ENCODE results near the gene KIAA1217. TPM values are rescaled to one million over a fixed set of nuclear protein-coding genes. Genes with fewer than 3 reads are reported as not detected.
"Not testable (repeated sequence)": the region's sequence is repeated elsewhere in the genome, so short reads cannot be mapped to it uniquely, and the experiment has no call there.

Gene KIAA1217
- total RNA-seq, 1 experiment from 2014 or later: 171 TPM

GRCh38 chr10:24479806-24480205 lies 270.9 kb downstream of the KIAA1217 start:
- ChIA-PET CTCF (no interaction called here), POLR2A (no interaction called here)
- intact Hi-C loops (cut with micrococcal nuclease; ENCODE audit: unreplicated experiment): no loop called here
- H3K36me3 ChIP-seq (ENCODE audit: control insufficient read depth, insufficient read depth, low read length): 0 out of 2 replicates have a peak, but pooled peaks cover 7% of the 10 kb centered on the region
- H3K4me1 Mint-ChIP-seq (ENCODE audit: low read depth, unreplicated experiment): peaks cover 7% of the 10 kb centered on the region
- no TSS peak for BruUV-seq (replicated peaks)
- no peaks in the 10 kb centered on the region for H3K27me3 ChIP-seq (replicated peaks; ENCODE audit: control insufficient read depth, insufficient read depth, low read length)
- no peak overlapping the region for H3K4me3 Mint-ChIP-seq (ENCODE audit: unreplicated experiment)
- no peak overlapping the region for H3K27ac Mint-ChIP-seq (ENCODE audit: unreplicated experiment)
- no peak for DNase-seq
- no peaks in the 10 kb centered on the region for H3K4me1 ChIP-seq
- TF ChIP-seq, protein P1, sequence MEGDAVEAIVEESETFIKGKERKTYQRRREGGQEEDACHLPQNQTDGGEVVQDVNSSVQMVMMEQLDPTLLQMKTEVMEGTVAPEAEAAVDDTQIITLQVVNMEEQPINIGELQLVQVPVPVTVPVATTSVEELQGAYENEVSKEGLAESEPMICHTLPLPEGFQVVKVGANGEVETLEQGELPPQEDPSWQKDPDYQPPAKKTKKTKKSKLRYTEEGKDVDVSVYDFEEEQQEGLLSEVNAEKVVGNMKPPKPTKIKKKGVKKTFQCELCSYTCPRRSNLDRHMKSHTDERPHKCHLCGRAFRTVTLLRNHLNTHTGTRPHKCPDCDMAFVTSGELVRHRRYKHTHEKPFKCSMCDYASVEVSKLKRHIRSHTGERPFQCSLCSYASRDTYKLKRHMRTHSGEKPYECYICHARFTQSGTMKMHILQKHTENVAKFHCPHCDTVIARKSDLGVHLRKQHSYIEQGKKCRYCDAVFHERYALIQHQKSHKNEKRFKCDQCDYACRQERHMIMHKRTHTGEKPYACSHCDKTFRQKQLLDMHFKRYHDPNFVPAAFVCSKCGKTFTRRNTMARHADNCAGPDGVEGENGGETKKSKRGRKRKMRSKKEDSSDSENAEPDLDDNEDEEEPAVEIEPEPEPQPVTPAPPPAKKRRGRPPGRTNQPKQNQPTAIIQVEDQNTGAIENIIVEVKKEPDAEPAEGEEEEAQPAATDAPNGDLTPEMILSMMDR (IDR thresholded peaks at IDR 0.05; ENCODE audit: insufficient read depth in 1 of 2, low read depth in 1 of 2, low read length in 1 of 2, severe bottlenecking in 1 of 2, unreplicated experiment in 1 of 2): no peak
- H3K9me3 ChIP-seq: peaks cover under 1% of the 10 kb centered on the region; the same call in 1 of the 2 replicates
- peaks cover 90% of the 10 kb centered on the region for H3K36me3 Mint-ChIP-seq (ENCODE audit: insufficient read depth, unreplicated experiment)
- no peak overlapping the region for H3K4me3 ChIP-seq (ENCODE audit: low read depth, low read length)
- no peaks in the 10 kb centered on the region for H3K9me3 Mint-ChIP-seq (ENCODE audit: unreplicated experiment)
- H3K27me3 Mint-ChIP-seq (ENCODE audit: insufficient read depth, unreplicated experiment): no peaks in the 10 kb centered on the region

GRCh38 chr10:24480447-24480846 lies 271.5 kb downstream of the KIAA1217 start:
- H3K36me3 ChIP-seq (ENCODE audit: control insufficient read depth, insufficient read depth, low read length): peaks cover 9% of the 10 kb centered on the region; the same call in 1 of the 2 replicates
- peak overlapping the region; percentile 22 for H3K27ac Mint-ChIP-seq (ENCODE audit: unreplicated experiment)

GRCh38 chr10:24481241-24481640 lies 272.3 kb downstream of the KIAA1217 start:
- Mint-ChIP-seq H3K36me3 (ENCODE audit: insufficient read depth, unreplicated experiment) (peaks cover 90% of the 10 kb centered on the region), H3K4me1 (ENCODE audit: low read depth, unreplicated experiment) (peaks cover 7% of the 10 kb centered on the region), H3K4me3 (ENCODE audit: unreplicated experiment) (no peak overlapping the region), H3K9me3 (ENCODE audit: unreplicated experiment) (no peaks in the 10 kb centered on the region), H3K27me3 (ENCODE audit: insufficient read depth, unreplicated experiment) (no peaks in the 10 kb centered on the region), H3K27ac (ENCODE audit: unreplicated experiment) (no peak overlapping the region)
- no TSS peak for BruUV-seq (replicated peaks)
- intact Hi-C loops (cut with micrococcal nuclease; ENCODE audit: unreplicated experiment): no loop called here
- Histone ChIP-seq H3K9me3 (no peaks in the 10 kb centered on the region), H3K27me3 (replicated peaks; ENCODE audit: control insufficient read depth, insufficient read depth, low read length) (no peaks in the 10 kb centered on the region), H3K4me1 (no peaks in the 10 kb centered on the region), H3K4me3 (ENCODE audit: low read depth, low read length) (no peak overlapping the region), H3K36me3 (ENCODE audit: control insufficient read depth, insufficient read depth, low read length) (peaks cover 8% of the 10 kb centered on the region; the same call in 1 of the 2 replicates)
- TF ChIP-seq, protein P1 (IDR thresholded peaks at IDR 0.05; ENCODE audit: insufficient read depth in 1 of 2, low read depth in 1 of 2, low read length in 1 of 2, severe bottlenecking in 1 of 2, unreplicated experiment in 1 of 2): no peak
- ChIA-PET CTCF (interaction anchor here (1.2 kb wide), 2 partner anchors 15 to 32 kb away, joined by 3 read pairs; no protein-coding TSS in a partner anchor), POLR2A (interaction anchor here (0.6 kb wide), 1 partner anchor 49 kb away, joined by 3 read pairs; no protein-coding TSS in a partner anchor)
- no peak for DNase-seq

More at GRCh38 chr10:24480447-24480846, 271.5 kb downstream of the KIAA1217 start:
- no peak for DNase-seq
- CTCF ChIA-PET: interaction anchor here (1.2 kb wide), 2 partner anchors 14 to 33 kb away, joined by 3 read pairs; no protein-coding TSS in a partner anchor
- TF ChIP-seq, protein P1 (IDR thresholded peaks at IDR 0.05; ENCODE audit: insufficient read depth in 1 of 2, low read depth in 1 of 2, low read length in 1 of 2, severe bottlenecking in 1 of 2, unreplicated experiment in 1 of 2): no peak
- POLR2A ChIA-PET: interaction anchor here (0.6 kb wide), 1 partner anchor 48 kb away, joined by 3 read pairs; no protein-coding TSS in a partner anchor
- Mint-ChIP-seq H3K9me3 (ENCODE audit: unreplicated experiment) (no peaks in the 10 kb centered on the region), H3K27me3 (ENCODE audit: insufficient read depth, unreplicated experiment) (no peaks in the 10 kb centered on the region), H3K4me3 (ENCODE audit: unreplicated experiment) (no peak overlapping the region), H3K36me3 (ENCODE audit: insufficient read depth, unreplicated experiment) (peaks cover 90% of the 10 kb centered on the region), H3K4me1 (ENCODE audit: low read depth, unreplicated experiment) (peaks cover 7% of the 10 kb centered on the region)
- no peak overlapping the region for H3K4me3 ChIP-seq (ENCODE audit: low read depth, low read length)
- intact Hi-C loops (cut with micrococcal nuclease; ENCODE audit: unreplicated experiment): no loop called here
- no TSS peak for BruUV-seq (replicated peaks)
- no peaks in the 10 kb centered on the region for H3K9me3 ChIP-seq
- H3K27me3 ChIP-seq (replicated peaks; ENCODE audit: control insufficient read depth, insufficient read depth, low read length): no peaks in the 10 kb centered on the region
- H3K4me1 ChIP-seq: no peaks in the 10 kb centered on the region

GRCh38 chr10:24482713-24483112 lies 273.8 kb downstream of the KIAA1217 start:
- BruUV-seq (replicated peaks); H3K27me3 Mint-ChIP-seq (ENCODE audit: insufficient read depth, unreplicated experiment); H3K4me3 ChIP-seq (ENCODE audit: low read depth, low read length); intact Hi-C loops (cut with micrococcal nuclease; ENCODE audit: unreplicated experiment); H3K27me3 ChIP-seq (replicated peaks; ENCODE audit: control insufficient read depth, insufficient read depth, low read length); H3K9me3 ChIP-seq; H3K4me3 Mint-ChIP-seq (ENCODE audit: unreplicated experiment); DNase-seq; H3K27ac Mint-ChIP-seq (ENCODE audit: unreplicated experiment); H3K9me3 Mint-ChIP-seq (ENCODE audit: unreplicated experiment); H3K36me3 ChIP-seq (ENCODE audit: control insufficient read depth, insufficient read depth, low read length); POLR2A ChIA-PET; H3K4me1 ChIP-seq: not testable (repeated sequence)
- Mint-ChIP-seq H3K36me3 (ENCODE audit: insufficient read depth, unreplicated experiment) (peaks cover 90% of the 10 kb centered on the region), H3K4me1 (ENCODE audit: low read depth, unreplicated experiment) (peaks cover 19% of the 10 kb centered on the region)
- CTCF ChIA-PET: interaction anchor here (0.6 kb wide), 1 partner anchor 35 kb away, joined by 3 read pairs; no protein-coding TSS in a partner anchor

All from Caco-2 (cell line).